GM19438 (cell line): ENCODE data around the gene GREM2.

Experiments used
- ATAC-seq: cut with Tn5 transposase; IDR thresholded peaks from one replicate; pipeline ENCODE4 v1.9.1; 2021; ENCODE audit warnings: low read depth; ENCODE audit not compliant: unreplicated experiment

GREM2 gene

GRCh38 chr1:240464099-240464498, 147.9 kb downstream of the GREM2 start:
- ATAC-seq, result no peak

DNA sequence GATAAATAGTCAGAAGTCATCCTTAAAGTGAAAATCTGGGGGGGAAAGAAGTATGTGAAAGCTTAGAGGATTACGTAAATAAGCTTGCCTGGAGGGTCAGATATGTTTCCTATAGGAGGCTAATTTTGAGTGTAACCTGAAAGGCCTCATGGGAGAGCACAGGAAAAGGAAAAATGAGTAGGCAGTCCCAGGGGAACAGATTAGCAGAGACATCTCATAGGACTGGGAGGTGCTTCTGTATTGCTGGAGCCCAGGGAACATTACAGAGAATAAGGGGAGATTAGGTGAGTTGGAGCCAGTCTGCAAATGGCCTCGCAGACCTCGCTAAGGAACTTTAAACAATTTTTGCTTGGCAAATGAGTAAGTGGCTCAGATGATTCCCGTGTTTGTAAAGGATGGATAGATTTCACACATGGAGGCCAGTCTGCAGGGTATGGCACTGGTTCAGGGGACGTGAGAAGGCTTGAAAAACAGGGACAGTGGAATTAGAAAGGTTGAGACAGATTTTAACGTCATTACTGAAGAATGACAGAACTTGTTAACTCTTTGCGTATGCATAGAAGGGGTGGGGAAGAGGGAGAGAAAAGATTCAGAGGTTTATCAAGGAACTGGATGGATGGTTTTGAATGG, 149.1 kb downstream of the GREM2 start:
- ATAC-seq, result no peak

GRCh38 chr1:240462277-240462676, 149.7 kb downstream of the GREM2 start:
- no peak for ATAC-seq

- ATAC-seq, result no peak
Measured at GRCh38 chr1:240457203-240457602, 154.8 kb downstream of the GREM2 start.

DNA sequence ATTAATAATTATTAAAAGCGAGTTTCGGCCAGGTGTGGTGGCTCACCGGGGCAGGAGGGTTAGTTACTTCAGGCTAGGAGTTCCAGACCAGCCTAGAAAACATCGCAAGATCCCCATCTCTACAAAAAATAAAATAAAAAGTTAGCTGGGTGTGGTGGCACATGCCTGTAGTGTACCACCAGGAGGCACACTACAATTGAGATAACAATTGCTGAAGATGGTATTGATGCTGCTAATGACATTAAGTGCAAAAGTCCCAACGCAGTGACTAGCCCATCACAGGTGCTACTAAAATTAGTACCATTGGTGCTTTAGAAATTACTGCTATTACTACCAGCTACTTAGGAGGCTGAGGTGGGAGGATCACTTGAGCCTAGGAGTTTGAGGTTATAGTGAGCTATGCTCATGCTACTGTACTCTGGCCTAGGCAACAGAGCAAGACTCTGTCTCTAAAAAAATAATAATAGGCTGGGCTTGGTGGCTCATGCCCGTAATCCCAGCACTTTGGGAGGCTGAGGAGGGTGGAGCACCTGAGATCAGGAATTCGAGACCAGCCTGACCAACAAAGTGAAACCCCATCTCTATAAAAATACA, 156.6 kb downstream of the GREM2 start:
- ATAC-seq, result no peak

GRCh38 chr1:240445369-240445768, 166.6 kb downstream of the GREM2 start:
- ATAC-seq, result no peak

- ATAC-seq, result no peak
Measured at GRCh38 chr1:240441669-240442068, 170.3 kb downstream of the GREM2 start.
